GM12878 (cell line): ENCODE data around the gene MCM5. TPM values are rescaled to one million over a fixed set of nuclear protein-coding genes. Genes with fewer than 3 reads are reported as not detected.

ENCODE experiments used
- ATAC-seq: fragments of 200-7000 bp; cut with Tn5 transposase; 3 replicates; pipeline ENCODE4 v1.9.1; 2020; ENCODE audit warnings: mild to moderate bottlenecking, moderate library complexity
- BruUV-seq: library from RNA; stranded (reverse); fragments of 400-500 nt; replicated peaks from 2 replicates; lab custom pipeline; 2021; lab: Mats Ljungman, UMichigan
- CTCF ChIA-PET: fragments of 300-600 bp; sonication (Branson Sonifier 250); formaldehyde crosslinking; extraction: SDS; loops from one replicate; lab custom pipeline; 2021; ENCODE audit warnings: inconsistent platforms; lab: Yijun Ruan, JAX
- POLR2A ChIA-PET: fragments of 350-600 bp; formaldehyde crosslinking; extraction: SDS; loops from one replicate; lab custom pipeline; 2021; ENCODE audit warnings: inconsistent platforms; lab: Charles Lee
- RAD21 ChIA-PET: fragments of 300-600 bp; sonication (Branson Sonifier 250); formaldehyde crosslinking; loops from one replicate; lab custom pipeline; 2023; ENCODE audit warnings: antibody characterized with exemption; ENCODE audit not compliant: unreplicated experiment; lab: Charles Lee
- SMC1A ChIA-PET: fragments of 300-600 bp; sonication (Branson Sonifier 250); formaldehyde crosslinking; loops from one replicate; lab custom pipeline; 2023; ENCODE audit not compliant: unreplicated experiment, uncharacterized antibody; lab: Charles Lee
- DNase-seq: peaks from one replicate; pipeline ENCODE4 v3.0.0-alpha.2; 2011; ENCODE audit warnings: low read depth, low spot score
- FAIRE-seq: peaks from 3 replicates; lab custom pipeline; 2011; peaks lifted over from hg19 to GRCh38; lab: Jason Lieb, UNC
- H2AFZ ChIP-seq: 2 replicates; pipeline ENCODE4 v1.6.0; 2011; ENCODE audit warnings: low read depth, low read length, control low read depth; ENCODE audit not compliant: control insufficient read depth
- H3K27ac ChIP-seq: 2 replicates; pipeline ENCODE4 v1.5.1; 2011; ENCODE audit warnings: control low read depth; ENCODE audit not compliant: control insufficient read depth, insufficient read depth
- H3K27me3 ChIP-seq, 2 experiments: replicated peaks in 1 of 2; 2 replicates each; pipeline versions ENCODE4 v1.6.0 to v1.6.1; 2011; ENCODE audit warnings: low read length in 1 of 2; ENCODE audit not compliant: control insufficient read depth in 2 of 2, insufficient read depth in 2 of 2
- H3K36me3 ChIP-seq, 2 experiments: 2 replicates each; pipeline ENCODE4 v1.5.1; 2011; ENCODE audit warnings: low read length in 1 of 2; ENCODE audit not compliant: control insufficient read depth in 2 of 2, insufficient read depth in 2 of 2
- H3K4me1 ChIP-seq: 2 replicates; pipeline ENCODE4 v1.6.1; 2011; ENCODE audit warnings: mild to moderate bottlenecking, low read length, moderate library complexity, mixed read lengths; ENCODE audit not compliant: control insufficient read depth, insufficient read depth
- H3K4me2 ChIP-seq: 2 replicates; pipeline ENCODE4 v1.6.0; 2011; ENCODE audit warnings: control low read depth; ENCODE audit not compliant: control insufficient read depth, insufficient read depth
- H3K4me3 ChIP-seq: fragments of 200-600 bp; sonication (generic); 2 replicates; pipeline ENCODE4 v1.5.1; 2016
- H3K79me2 ChIP-seq: 2 replicates; pipeline ENCODE4 v1.6.0; 2011; ENCODE audit warnings: low read length; ENCODE audit not compliant: control insufficient read depth, insufficient read depth
- H3K9ac ChIP-seq: 2 replicates; pipeline ENCODE4 v1.8.0; 2011; ENCODE audit warnings: low read length, control low read depth, mixed read lengths; ENCODE audit not compliant: control insufficient read depth, insufficient read depth
- H3K9me3 ChIP-seq: replicated peaks from 3 replicates; pipeline ENCODE4 v1.5.1; 2011; ENCODE audit warnings: mild to moderate bottlenecking, low read length; ENCODE audit not compliant: control insufficient read depth, insufficient read depth
- H4K20me1 ChIP-seq: 2 replicates; pipeline ENCODE4 v1.6.0; 2011; ENCODE audit not compliant: control insufficient read depth, insufficient read depth
- ASH2L ChIP-seq: fragments of 300-600, 200-600 bp; sonication (generic); IDR thresholded peaks from 2 replicates; pipeline ENCODE4 v1.6.1; 2017; ENCODE audit warnings: low read depth, mild to moderate bottlenecking, borderline replicate concordance
- CREM ChIP-seq: IDR thresholded peaks from 2 replicates; pipeline ENCODE4 v1.6.1; 2014; ENCODE audit warnings: antibody characterized with exemption, low read depth
- FOXK2 ChIP-seq: fragments of 450-650 bp; IDR thresholded peaks from 2 replicates; pipeline ENCODE4 v1.6.1; 2017; ENCODE audit warnings: mild to moderate bottlenecking, moderate library complexity
- IKZF1 ChIP-seq: fragments of 450-650 bp; conservative IDR thresholded peaks from 2 replicates; pipeline ENCODE4 v1.6.1; 2017; ENCODE audit warnings: antibody characterized with exemption, mild to moderate bottlenecking
- KAT2A ChIP-seq: conservative IDR thresholded peaks from 2 replicates; pipeline ENCODE4 v1.6.1; 2011; ENCODE audit warnings: low read depth, low read length; ENCODE audit not compliant: control insufficient read depth
- MTA3 ChIP-seq: IDR thresholded peaks from 2 replicates; pipeline ENCODE4 v1.6.1; 2012; ENCODE audit warnings: low read length, inconsistent platforms, borderline replicate concordance
- MYB ChIP-seq: fragments of 150-350 bp; IDR thresholded peaks from 2 replicates; pipeline ENCODE4 v1.6.1; 2014; ENCODE audit warnings: mild to moderate bottlenecking, low read depth, low read length, borderline replicate concordance
- SMAD1 ChIP-seq: fragments of 450-650 bp; IDR thresholded peaks from 2 replicates; pipeline ENCODE4 v1.6.1; 2018; ENCODE audit warnings: mild to moderate bottlenecking, low read depth; ENCODE audit not compliant: partially characterized antibody
- TARDBP ChIP-seq: IDR thresholded peaks from 2 replicates; pipeline ENCODE4 v1.6.1; 2016; ENCODE audit warnings: borderline replicate concordance
- YY1 ChIP-seq: IDR thresholded peaks from 2 replicates; pipeline ENCODE4 v1.6.1; 2011; ENCODE audit warnings: low read depth, mild to moderate bottlenecking, low read length
- ZNF24 ChIP-seq: fragments of 450-650 bp; IDR thresholded peaks from 2 replicates; pipeline ENCODE4 v1.6.1; 2017; ENCODE audit warnings: antibody characterized with exemption, mild to moderate bottlenecking
- ZNF622 ChIP-seq: fragments of 450-650 bp; IDR thresholded peaks from 2 replicates; pipeline ENCODE4 v1.6.1; 2017; ENCODE audit warnings: mild to moderate bottlenecking, inconsistent platforms
- WGBS: methylation state at CpG from one replicate; pipeline ENCODE4 v1.1.6; 2016; ENCODE audit warnings: low lambda C conversion rate; ENCODE audit not compliant: insufficient replicate concordance, insufficient coverage; ENCODE audit errors: missing lambda C conversion rate; 5-methylcytosine and 5-hydroxymethylcytosine counted together
- in situ Hi-C: fragments of 300-500 bp; cut with MboI; formaldehyde crosslinking; loops from 9 replicates; pipeline ENCODE4 v1.14.3; 2018; ENCODE audit warnings: mixed read lengths
- intact Hi-C: fragments of 100-400 bp; cut with micrococcal nuclease; formaldehyde crosslinking; loops from one replicate; pipeline ENCODE4 v1.14.2; 2022; ENCODE audit not compliant: unreplicated experiment
- polyA plus RNA-seq, 11 experiments: library from polyadenylated mRNA; depleted of rRNA in 4 of 11; unstranded in 6 of 11; stranded (reverse) in 5 of 11; fragments of >200 nt; fragmentation: Nextera tagmentation in 4 of 11; fragmentation: Illumina TruSeq in 1 of 11; extraction: Ambion mirVana in 4 of 11; extraction: Trizol in 1 of 11; gene quantifications; 1 replicate in 1 of 11; 2 replicates in 10 of 11; pipeline versions ENCODE4 v1.2.1 to v1.2.3, GENCODE V29; 2011 to 2016; ENCODE audit warnings: inconsistent platforms in 2 of 11, missing spikeins in 2 of 11, low read depth in 1 of 11
- total RNA-seq, 4 experiments: library from RNA; depleted of rRNA in 3 of 4; stranded (reverse); fragments of >200 nt in 3 of 4; fragmentation: Illumina TruSeq in 1 of 4; extraction: Trizol in 1 of 4; gene quantifications; 2 replicates each; pipeline versions ENCODE4 v1.2.1 to v1.2.3, GENCODE V29; 2013 to 2021
- TF ChIP-seq, protein P1 (sequence below): fragments of 450-650 bp; IDR thresholded peaks from 2 replicates; pipeline ENCODE4 v1.6.1; 2017; ENCODE audit warnings: mild to moderate bottlenecking, low read depth, inconsistent platforms; ENCODE audit not compliant: poor library complexity, severe bottlenecking
- TF ChIP-seq, protein P2 (sequence below), 3 experiments: IDR thresholded peaks in 2 of 3; conservative IDR thresholded peaks in 1 of 3; 2 replicates each; pipeline ENCODE4 v1.5.1; 2011; ENCODE audit warnings: low read depth in 3 of 3, low read length in 3 of 3, mild to moderate bottlenecking in 3 of 3, control low read depth in 2 of 3, moderate library complexity in 2 of 3, inconsistent platforms in 1 of 3, mixed read lengths in 1 of 3; ENCODE audit not compliant: control insufficient read depth in 2 of 3, insufficient read depth in 1 of 3; ENCODE audit errors: extremely low read depth in 1 of 3
- TF ChIP-seq, protein P3 (sequence below): IDR thresholded peaks from 2 replicates; pipeline ENCODE4 v1.6.1; 2012; ENCODE audit warnings: low read depth, low read length, improper control_type of control experiment
- TF ChIP-seq, protein P4 (sequence below): fragments of 450-650 bp; IDR thresholded peaks from 2 replicates; pipeline ENCODE4 v1.6.1; 2017; ENCODE audit warnings: mild to moderate bottlenecking, moderate library complexity

MCM5 gene
- total and polyA plus RNA-seq, 10 of the 15 experiments (the other 5 are each of a cell fraction or from before 2014, with no cell fraction given) = 14.1 to 360 (median 164) TPM

DNA sequence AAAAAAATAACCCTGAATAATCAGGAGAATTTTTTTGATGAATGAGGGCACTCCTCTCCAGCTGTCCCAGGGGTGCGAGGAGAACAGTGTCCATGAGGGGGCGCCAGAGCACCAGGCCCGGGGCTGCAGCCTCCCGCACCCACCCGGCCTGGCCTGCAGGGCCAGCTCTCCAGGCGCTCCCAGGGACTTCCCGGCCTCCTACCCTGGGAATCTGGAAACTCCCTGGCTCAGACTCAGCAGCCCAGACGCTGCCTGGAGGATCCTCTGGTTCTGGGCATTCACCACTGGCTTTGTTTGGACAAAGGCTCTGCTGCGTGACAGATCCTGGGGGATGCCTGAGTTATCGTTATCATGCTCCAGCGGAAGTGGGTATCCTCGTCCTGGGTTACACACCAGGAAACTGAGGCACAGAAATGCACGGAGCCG lies 31.0 kb downstream of the MCM5 start:
- FAIRE-seq = no peak
- in situ Hi-C loops (no loop called here), intact Hi-C loops (loop anchor here (5.0 kb wide), 1 partner anchor 151 kb away; no protein-coding TSS in a partner anchor)
- Histone ChIP-seq H3K27ac (no peak overlapping the region), H4K20me1 (no peaks in the 10 kb centered on the region; the same call in 1 of the 2 replicates), H3K9me3 (no peaks in the 10 kb centered on the region; the same call in 2 of the 3 replicates), H3K4me1 (no peaks in the 10 kb centered on the region), H3K27me3 (no peaks in the 10 kb centered on the region), H2AFZ (no peak overlapping the region), H3K36me3 (peaks cover 17 to 22% of the 10 kb centered on the region in 2 experiments), H3K9ac (no peak overlapping the region), H3K79me2 (no peaks in the 10 kb centered on the region), H3K4me3 (no peak overlapping the region), H3K4me2 (no peak overlapping the region)
- ChIA-PET SMC1A (interaction anchor here (0.7 to 1.2 kb wide), 3 partner anchors 26 to 154 kb away, joined by 3 read pairs; no protein-coding TSS in a partner anchor), RAD21 (interaction anchor here (0.6 to 1.7 kb wide), 6 partner anchors 14 to 151 kb away, joined by 3 to 7 read pairs (median 4); no protein-coding TSS in a partner anchor), POLR2A (interaction anchor here (0.7 kb wide), 1 partner anchor 19 kb away, joined by 3 read pairs; no protein-coding TSS in a partner anchor), CTCF (interaction anchor here (2.2 to 3.0 kb wide), 3 partner anchors 20 to 152 kb away, joined by 9 to 16 read pairs (median 12); no protein-coding TSS in a partner anchor)
- 81% methylated on average over 14 of the region's 14 CpGs for WGBS
- BruUV-seq = no TSS peak
- DNase-seq = no peak
- ATAC-seq = peak; percentile 79
- TF ChIP-seq, protein P1, sequence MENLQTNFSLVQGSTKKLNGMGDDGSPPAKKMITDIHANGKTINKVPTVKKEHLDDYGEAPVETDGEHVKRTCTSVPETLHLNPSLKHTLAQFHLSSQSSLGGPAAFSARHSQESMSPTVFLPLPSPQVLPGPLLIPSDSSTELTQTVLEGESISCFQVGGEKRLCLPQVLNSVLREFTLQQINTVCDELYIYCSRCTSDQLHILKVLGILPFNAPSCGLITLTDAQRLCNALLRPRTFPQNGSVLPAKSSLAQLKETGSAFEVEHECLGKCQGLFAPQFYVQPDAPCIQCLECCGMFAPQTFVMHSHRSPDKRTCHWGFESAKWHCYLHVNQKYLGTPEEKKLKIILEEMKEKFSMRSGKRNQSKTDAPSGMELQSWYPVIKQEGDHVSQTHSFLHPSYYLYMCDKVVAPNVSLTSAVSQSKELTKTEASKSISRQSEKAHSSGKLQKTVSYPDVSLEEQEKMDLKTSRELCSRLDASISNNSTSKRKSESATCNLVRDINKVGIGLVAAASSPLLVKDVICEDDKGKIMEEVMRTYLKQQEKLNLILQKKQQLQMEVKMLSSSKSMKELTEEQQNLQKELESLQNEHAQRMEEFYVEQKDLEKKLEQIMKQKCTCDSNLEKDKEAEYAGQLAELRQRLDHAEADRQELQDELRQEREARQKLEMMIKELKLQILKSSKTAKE = no peak
- TF ChIP-seq IKZF1 (peak; percentile 54), CREM (no peak), SMAD1 (no peak), ZNF24 (no peak), YY1 (0 out of 2 replicates have a peak, but pooled peaks have one; percentile 22), ASH2L (no peak), FOXK2 (no peak), KAT2A (no peak), TARDBP (no peak), MYB (no peak), ZNF622 (no peak), MTA3 (no peak)
- TF ChIP-seq, protein P2, sequence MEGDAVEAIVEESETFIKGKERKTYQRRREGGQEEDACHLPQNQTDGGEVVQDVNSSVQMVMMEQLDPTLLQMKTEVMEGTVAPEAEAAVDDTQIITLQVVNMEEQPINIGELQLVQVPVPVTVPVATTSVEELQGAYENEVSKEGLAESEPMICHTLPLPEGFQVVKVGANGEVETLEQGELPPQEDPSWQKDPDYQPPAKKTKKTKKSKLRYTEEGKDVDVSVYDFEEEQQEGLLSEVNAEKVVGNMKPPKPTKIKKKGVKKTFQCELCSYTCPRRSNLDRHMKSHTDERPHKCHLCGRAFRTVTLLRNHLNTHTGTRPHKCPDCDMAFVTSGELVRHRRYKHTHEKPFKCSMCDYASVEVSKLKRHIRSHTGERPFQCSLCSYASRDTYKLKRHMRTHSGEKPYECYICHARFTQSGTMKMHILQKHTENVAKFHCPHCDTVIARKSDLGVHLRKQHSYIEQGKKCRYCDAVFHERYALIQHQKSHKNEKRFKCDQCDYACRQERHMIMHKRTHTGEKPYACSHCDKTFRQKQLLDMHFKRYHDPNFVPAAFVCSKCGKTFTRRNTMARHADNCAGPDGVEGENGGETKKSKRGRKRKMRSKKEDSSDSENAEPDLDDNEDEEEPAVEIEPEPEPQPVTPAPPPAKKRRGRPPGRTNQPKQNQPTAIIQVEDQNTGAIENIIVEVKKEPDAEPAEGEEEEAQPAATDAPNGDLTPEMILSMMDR (IDR thresholded peaks at IDR 0.05 in 2 of 3, conservative IDR thresholded peaks at IDR 0.05 in 1 of 3; ENCODE audit: control insufficient read depth in 2 of 3, extremely low read depth in 1 of 3, insufficient read depth in 1 of 3, low read depth in 3 of 3, low read length in 3 of 3) = peak; percentile 60 to 73 (median 69)
- TF ChIP-seq, protein P3, sequence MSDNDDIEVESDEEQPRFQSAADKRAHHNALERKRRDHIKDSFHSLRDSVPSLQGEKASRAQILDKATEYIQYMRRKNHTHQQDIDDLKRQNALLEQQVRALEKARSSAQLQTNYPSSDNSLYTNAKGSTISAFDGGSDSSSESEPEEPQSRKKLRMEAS = no peak
- TF ChIP-seq, protein P4, sequence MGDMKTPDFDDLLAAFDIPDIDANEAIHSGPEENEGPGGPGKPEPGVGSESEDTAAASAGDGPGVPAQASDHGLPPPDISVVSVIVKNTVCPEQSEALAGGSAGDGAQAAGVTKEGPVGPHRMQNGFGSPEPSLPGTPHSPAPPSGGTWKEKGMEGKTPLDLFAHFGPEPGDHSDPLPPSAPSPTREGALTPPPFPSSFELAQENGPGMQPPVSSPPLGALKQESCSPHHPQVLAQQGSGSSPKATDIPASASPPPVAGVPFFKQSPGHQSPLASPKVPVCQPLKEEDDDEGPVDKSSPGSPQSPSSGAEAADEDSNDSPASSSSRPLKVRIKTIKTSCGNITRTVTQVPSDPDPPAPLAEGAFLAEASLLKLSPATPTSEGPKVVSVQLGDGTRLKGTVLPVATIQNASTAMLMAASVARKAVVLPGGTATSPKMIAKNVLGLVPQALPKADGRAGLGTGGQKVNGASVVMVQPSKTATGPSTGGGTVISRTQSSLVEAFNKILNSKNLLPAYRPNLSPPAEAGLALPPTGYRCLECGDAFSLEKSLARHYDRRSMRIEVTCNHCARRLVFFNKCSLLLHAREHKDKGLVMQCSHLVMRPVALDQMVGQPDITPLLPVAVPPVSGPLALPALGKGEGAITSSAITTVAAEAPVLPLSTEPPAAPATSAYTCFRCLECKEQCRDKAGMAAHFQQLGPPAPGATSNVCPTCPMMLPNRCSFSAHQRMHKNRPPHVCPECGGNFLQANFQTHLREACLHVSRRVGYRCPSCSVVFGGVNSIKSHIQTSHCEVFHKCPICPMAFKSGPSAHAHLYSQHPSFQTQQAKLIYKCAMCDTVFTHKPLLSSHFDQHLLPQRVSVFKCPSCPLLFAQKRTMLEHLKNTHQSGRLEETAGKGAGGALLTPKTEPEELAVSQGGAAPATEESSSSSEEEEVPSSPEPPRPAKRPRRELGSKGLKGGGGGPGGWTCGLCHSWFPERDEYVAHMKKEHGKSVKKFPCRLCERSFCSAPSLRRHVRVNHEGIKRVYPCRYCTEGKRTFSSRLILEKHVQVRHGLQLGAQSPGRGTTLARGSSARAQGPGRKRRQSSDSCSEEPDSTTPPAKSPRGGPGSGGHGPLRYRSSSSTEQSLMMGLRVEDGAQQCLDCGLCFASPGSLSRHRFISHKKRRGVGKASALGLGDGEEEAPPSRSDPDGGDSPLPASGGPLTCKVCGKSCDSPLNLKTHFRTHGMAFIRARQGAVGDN = no peak
